Hepatocyte (in vitro differentiated cells): ENCODE data around the gene NAGK.

Source experiments
- CTCF ChIP-seq: fragments of 200-600 bp; sonication (generic); IDR thresholded peaks from 2 replicates; pipeline ENCODE4 v1.5.1; 2016; ENCODE audit warnings: antibody characterized with exemption, mild to moderate bottlenecking; ENCODE audit not compliant: poor library complexity
- EZH2 ChIP-seq: fragments of 200-600 bp; sonication (generic); IDR thresholded peaks from 2 replicates; pipeline ENCODE4 v1.6.1; 2016; ENCODE audit warnings: antibody characterized with exemption, mild to moderate bottlenecking, borderline replicate concordance
- EZH2phosphoT487 ChIP-seq: fragments of 200-600 bp; sonication (generic); IDR thresholded peaks from one replicate; pipeline ENCODE4 v1.6.1; 2018; ENCODE audit warnings: antibody characterized with exemption, mild to moderate bottlenecking, low read depth, moderate library complexity; ENCODE audit not compliant: unreplicated experiment, severe bottlenecking

- TF ChIP-seq CTCF (no peak), EZH2 (no peak), EZH2phosphoT487 (no peak)
Observed at GRCh38 chr2:71074893-71075395, 6.5 kb downstream of the NAGK start.
